SIG-M5 treated with dmso at 0.1 percent for 504 hours (cell line): Measurements from ENCODE around the gene LRP1B.
A peak's percentile ranks its signal among the peaks of the same experiment; 100 is the strongest.
"Not testable (repeated sequence)": the region's sequence is repeated elsewhere in the genome, so short reads cannot be mapped to it uniquely, and the experiment has no call there.

Experiments
- DNase-seq: peaks from one replicate; lab custom pipeline; 2025; ENCODE audit not compliant: unreplicated experiment; lab: John Stamatoyannopoulos, UW

The LRP1B gene

DNA sequence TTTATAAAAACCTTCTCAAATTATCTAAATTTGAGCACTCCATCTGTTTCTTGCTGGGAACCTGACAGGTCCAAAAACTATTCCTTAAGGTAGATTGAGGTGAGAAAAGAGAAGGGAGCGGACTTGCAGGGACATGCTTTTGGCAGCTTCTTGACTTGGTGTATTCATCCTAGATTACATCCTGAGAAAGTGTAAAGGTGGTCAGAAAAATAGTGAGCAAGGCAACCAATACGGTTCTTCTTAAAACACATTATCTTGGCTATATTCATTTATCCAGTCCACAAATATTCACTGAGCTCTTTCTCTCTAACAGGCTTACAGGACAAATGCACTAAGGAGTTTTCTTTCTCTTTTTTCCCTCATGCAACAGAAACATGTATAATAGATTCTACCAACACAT lies 230.0 kb downstream of the LRP1B start:
- DNase-seq = no peak

DNA sequence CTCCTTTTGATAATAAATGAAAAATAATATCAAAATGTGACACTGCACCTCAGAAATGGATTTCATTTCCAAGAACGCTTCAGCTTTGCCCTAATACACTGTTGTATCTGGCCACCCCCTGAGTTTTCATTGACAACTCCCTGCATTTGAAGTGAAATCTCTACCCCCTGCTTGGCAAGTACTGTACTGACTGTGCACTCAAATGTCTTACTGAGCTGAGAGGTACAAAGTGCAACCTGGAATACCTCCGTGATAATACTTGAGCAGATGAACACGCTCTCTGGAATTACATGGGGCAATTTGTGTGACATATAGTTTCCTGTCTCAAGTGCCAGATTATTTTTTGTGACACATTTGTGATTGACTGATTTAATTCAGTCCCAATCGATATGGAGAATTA lies 231.1 kb downstream of the LRP1B start:
- DNase-seq = no peak

DNA sequence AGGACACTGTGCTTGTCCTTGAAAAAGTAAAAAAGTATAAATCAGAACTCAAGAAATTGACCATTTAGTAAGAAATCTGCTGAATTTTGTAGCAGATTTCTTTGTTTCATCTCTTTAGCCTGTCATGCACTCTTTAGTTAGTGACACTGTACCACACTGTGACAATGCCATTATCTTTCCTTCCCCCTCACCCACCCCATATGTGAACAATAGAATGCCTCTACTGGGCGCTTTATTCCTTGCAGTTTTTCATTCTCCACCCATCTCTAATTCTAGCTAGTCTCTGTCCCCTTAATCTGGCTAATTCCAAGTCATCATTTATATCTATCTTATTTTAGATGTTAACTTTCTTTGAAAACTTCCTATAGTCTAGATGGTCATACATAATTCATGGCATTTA lies 241.0 kb downstream of the LRP1B start:
- no peak for DNase-seq

DNA sequence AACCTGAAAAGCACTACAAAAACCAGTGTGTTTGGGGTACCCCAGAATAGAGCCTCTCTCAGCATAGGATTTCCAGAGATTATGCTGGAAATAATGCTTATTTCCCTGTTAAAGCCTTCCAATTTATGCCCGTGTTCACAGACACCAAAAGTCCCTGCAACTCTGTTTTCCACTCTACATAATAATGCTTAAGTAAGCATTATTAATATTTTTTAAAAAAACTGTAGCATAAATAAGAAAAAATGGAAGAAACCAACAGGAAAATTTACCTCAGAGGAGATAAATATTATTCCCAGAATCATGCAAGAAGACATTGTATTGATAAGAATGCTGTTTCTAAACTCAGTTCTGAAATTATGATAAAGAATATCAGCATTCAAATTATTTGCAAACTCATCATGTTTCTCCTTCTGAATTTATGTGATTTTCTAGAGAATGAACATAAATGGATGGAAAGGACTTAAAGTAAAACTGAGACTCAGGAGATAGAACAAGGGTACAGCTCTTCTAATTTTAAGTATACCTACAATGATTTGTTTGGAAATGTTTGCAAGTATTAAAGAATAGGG lies 241.7 kb downstream of the LRP1B start:
- DNase-seq = no peak

DNA sequence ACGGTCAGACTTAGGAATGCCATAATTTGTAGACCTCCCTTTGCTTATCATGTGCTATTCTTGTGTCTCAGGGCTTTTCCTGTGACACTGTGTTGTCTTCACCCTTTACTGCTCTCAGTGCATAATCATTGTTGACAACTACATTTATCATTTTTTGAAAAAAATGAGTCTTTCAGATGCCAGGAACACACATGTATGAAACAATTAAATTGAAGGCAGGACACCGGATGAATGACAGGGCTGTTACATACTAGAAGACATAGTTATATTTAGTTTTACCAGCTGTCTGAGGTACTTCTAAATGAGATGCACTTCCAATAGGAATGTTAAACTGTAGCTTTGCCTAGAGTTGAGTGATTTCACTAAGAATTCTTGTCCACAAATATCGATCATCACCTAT lies 243.5 kb downstream of the LRP1B start:
- no peak for DNase-seq

DNA sequence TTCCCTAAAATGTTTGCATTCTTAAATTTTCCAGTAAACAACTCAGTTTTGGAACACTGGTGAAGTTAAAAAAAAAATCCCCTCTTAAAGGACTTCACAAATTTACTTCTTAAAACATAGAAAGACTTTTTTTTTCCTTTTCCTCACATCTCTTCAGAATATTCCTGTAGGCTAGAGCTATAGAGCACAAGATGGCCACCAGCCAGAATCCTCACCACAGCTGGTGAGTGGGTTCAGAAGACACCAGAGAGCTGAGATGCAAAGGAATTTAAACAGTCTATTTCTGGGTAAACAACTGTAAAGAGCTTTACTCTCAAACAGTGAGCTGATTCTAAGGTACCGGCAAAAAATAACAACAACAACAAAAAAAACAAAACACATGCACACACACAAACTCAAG lies 252.8 kb downstream of the LRP1B start:
- no peak for DNase-seq

DNA sequence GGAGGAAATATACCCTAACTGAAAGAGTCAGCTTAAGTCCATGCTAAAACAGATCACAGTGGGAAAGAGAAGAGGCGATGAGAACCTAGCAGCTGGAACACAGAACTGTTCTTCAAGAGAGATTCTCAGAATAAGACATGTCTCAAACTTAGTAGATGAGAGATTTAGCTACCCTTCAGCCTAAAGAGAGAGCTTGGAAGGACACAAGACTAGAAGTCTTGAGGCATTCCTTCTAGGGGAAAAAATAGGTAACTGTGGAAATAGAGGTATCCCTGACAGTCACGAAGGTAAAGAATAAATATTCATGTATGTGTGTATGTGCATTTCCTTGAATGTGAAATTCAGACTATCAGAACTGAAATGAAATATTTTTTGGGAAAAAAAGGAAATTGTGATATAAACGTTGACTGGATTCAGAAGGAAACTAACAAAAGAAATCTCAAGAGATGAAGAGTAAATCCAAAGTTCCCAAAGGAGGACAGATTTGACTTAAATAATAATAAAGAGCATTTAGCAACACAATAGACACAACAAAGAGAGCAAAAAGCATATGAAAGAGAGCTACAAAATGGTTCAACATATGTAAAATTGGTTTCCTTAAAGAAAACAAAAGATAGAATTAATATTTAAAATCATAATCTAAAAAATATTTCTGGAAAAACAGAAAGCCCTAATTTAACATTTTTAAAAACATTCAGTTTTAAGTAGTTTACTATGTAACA lies 258.7 kb downstream of the LRP1B start:
- DNase-seq = no peak

DNA sequence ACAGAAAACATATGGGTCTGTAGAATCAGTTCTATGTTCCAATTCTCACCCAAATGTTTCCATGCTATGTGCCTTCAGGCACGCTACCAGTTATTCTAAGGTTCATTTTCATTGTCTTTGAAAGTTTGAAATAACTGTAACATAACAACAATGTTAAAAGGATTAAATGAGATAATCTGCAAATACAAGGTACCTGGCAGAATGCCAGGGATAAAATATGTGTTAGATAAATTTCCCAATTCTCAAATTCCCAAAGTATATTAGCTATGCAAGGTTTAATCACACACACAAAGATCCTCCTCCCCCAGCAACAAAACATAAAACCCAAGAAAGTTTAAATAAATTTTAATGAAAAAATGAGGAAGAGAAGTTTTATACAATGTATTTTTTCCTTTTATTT lies 261.2 kb downstream of the LRP1B start:
- no peak for DNase-seq

DNA sequence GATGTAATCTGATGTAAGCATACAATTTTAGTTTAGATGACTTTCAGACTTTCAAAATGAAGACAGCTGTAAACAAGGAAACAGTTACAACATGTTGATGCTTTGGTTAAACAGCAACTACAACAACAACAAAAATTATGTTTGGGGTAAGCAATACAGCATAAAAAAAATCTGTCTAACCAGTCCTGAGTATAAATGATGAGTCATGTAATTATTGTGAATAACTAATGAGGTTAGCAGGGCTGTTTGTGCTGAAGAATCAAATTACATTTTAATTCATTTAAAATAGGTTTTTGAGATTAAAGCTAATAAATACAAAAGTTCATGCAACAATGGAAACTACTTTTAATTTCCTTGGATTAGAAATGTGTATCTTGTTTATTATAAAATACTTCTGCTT lies 266.9 kb downstream of the LRP1B start:
- no peak for DNase-seq

DNA sequence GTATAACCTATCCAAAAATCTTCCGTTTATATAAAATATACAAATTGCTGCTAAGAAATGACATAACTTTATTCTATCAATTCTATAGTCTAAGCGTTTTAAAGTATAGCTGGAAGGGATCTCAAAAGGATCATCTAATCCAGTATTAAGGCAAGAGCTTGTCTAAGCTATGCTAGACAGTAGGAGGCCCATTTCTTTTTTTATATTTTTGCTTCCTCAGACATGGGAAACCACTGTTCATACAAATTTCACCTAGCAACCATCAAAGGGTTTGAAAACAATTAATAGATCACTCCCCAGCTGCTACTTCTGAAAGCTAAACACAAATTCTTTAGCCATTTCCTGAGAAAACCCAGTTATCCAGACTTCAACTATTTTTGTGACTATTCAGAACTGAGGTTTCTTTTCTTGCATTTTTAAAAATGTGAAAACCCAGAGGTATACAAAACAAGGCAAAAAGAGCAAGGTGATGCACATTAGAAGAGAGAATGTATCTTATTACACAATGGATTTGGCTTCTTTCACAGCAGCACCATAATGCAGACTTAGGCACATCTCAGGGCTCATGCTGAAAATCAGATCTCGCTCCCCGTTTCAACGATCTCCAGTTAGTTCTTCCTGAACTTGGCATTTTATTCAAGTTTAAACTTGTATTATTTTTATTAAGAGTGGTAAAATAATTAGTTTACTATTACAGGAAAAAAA lies 274.4 kb downstream of the LRP1B start:
- no peak for DNase-seq

DNA sequence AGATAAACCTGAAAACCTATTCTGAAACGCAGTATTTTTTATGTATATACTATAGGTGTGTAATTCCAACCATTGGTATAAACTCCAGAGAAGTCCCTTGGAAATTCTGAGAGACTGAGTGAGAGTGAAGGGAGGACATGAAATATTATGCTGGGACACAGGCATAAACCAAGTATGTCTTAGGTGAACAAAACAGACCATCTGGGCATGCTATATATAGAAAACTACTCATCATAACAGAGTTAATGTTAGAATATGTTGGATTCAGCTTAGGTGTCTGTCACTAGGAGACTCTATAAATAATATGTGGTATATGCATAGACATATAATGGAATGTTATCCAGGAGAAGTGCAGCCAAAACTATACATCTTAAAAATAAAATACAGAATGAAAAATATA lies 282.6 kb downstream of the LRP1B start:
- no peak for DNase-seq

DNA sequence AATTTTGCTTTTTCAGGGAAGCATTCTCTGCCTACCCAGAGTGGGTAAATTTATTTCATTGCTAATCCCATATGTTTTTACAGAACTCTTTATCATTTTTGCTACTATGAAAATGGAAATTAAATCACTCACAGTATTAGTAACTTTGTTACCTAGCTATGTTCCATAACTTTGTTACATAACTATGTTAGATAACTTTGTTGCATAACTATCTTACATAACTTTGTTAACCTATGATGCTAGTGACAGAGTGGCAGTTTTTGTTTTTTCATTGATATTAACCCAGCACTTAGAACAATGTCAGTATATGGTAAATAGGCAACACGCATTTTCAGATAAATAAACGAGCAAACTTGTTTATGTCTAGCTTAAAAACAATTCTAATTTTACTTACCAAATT lies 286.6 kb downstream of the LRP1B start:
- DNase-seq = no peak

DNA sequence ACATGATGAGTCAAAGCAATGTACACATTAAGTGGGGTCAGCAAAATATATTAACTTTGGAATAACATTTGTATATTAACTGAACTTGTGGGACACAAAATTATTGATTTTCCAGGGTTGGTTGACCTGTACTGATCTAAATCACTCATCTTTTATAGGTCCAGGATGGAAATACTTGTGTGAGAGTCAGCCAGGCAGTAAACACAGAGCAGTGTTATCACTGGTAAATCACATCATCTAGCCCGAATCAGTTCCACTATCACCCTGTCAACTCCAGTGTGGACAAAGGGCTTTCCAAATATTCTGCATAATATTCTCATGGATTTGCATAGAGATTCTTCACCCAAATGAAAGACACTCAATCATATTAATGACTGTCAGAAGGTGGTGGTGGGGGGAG lies 295.7 kb downstream of the LRP1B start:
- no peak for DNase-seq

DNA sequence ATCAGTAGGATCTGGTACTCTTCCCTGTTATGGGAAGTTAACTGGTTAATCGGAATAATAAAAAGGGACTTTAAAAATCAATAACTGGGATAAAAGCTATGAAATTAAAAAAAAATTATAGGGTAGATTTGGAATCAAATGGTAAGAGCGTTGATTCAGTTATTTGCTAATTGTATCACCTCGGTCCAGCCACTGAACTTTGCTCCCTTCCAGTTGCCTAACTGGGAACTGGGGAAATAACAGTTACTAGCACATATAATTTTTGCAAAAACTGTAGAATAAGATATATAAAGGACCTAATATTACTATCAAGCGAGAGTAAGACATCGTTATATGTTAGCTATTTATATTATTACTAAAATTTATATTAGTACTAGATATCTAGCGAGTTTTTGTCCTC lies 302.1 kb downstream of the LRP1B start:
- DNase-seq = no peak

DNA sequence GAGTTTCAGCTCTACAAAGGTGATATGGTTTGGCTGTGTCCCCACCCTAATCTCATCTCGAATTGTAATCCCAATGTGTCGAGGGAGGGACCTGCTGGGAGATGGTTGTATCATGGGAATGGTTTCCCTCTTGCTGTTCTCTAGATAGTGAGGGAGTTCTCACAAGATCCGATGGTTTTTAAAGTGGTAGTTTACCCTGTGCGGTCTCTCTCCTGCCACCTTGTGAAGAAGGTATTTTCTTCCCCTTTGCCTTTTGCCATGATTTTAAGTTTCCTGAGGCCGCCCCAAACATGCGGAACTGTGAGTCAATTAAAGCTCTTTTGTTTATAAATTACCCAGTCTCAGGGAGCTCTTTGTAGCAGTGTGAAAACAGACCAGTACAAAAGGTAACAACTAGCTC lies 306.0 kb downstream of the LRP1B start:
- DNase-seq = no peak

DNA sequence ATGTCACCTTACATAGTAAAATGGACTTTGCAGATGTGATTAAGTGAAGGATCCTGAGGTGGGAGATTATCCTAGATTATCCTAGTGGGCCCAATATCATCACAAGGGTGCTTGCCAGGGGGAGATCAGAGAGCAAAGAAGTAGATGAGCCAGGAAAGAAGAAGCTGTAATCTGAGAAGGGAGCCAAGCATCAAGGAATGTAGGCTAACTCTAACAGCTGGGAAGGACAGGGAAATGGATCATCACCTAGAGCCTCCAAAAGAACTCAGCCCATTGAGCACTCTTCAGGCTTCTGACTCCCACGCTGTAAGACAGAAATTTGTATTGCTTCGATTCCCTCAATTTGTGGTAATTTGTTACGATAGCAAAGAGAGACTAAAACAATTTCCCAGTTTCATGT lies 309.9 kb downstream of the LRP1B start:
- no peak for DNase-seq

DNA sequence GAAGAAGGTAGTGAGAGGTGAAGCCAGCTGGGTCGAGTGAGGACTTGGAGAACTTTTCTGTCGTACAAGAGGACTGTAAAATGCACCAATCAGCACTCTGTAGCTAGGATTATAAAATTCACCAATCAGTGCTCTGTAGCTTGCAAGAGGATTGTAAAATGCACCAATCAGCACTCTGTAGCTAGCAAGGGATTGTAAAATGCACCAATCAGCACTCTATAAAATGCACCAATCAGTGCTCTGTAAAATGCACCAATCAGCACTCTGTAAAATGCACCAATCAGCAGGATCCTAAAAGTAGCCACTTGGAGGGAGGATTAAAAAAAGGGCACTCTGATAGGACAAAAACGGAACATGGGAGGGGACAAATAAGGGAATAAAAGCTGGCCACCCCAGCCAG lies 315.5 kb downstream of the LRP1B start:
- not testable (repeated sequence) for DNase-seq

DNA sequence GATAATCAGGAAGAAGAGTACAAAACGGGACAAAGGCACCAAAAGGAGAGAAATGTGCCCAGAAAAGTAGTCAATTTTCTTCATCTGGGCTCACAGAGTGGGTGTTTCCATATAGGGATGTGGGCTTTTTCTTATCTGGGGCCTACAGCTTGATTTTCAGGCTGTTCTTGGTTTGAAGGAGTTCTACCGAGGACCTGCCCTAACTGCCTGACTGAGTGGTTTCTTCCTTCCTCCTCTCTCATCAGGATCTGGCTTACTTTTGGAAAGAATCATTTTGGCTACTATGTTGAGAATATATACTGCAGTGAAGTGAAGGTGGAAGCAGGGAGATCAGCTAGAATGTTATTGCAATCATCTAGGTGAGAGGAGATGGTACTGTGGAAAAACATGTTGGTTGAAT lies 316.7 kb downstream of the LRP1B start:
- no peak for DNase-seq

DNA sequence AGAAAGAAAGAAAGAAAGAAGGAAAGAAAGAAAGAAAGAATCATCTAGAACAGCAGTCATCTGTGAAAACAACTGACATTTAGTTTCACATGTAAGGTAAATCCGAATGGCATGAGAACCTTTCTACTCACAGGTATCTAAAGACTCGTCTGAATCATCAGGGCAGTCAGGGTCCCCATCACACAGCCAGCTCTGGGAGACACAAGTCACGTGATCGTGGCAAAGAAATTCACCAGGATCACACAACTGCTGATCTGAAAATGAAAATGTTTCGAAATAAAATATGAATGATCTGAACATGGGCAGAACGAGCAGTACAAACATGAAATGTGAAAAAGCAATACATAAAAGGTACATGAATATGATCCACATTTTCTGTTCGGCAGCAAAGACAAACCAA lies 320.7 kb downstream of the LRP1B start:
- no peak for DNase-seq

DNA sequence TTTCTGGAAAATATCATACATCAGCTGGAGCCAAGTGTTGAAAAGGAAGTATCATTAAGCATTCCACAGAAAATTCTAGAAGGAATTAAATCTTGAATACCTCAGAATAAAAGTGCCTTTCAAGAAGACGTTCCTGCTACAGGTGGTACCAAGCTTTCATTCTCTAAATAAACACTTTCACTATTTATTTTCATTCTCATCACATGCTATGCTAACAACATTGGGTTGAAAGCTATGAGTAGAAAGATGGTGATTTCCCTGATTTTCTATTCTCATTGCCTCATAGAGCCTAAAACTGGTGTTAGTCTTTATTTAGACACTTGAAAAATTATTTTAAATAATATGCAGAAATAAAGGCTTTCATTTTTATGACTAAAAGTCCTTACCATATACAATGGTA lies 324.7 kb downstream of the LRP1B start:
- DNase-seq = no peak

DNA sequence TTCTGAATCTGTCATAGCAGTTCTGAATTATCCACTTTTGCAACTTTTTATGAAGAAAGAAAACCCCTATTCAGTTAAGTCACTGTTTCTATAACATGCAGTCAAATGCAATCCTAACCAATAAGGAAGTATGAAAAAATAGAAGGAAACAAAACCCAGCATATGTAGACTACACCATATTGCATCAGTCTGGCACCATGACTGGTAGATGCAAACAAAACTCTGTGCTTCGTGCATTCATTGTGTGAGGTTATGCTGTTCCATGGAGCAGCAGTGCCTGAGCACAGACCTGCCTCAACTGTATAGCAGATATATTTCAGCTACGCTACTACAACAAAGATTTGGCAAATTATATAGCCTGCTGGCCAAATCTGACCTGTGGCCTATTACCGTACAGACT lies 325.5 kb downstream of the LRP1B start:
- DNase-seq = peak; percentile 1

DNA sequence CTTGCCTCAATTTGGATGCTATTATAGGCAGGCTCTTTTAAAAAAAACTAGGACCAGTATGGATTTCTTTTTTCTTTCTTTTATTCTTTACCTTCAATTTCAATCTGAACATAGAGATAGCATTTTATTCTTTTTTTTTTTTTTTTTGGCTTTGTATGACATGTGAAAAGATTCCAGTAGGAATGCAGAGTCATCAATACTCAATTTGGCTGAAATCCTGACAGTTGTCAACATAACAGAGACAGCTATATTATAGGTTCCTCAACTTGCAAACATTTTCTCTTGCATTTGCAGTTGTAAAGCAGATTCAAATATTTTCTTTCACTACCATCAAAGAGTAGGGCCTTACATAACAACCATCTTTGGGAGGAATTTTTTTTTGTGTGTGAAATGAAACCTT lies 334.4 kb downstream of the LRP1B start:
- DNase-seq = no peak

DNA sequence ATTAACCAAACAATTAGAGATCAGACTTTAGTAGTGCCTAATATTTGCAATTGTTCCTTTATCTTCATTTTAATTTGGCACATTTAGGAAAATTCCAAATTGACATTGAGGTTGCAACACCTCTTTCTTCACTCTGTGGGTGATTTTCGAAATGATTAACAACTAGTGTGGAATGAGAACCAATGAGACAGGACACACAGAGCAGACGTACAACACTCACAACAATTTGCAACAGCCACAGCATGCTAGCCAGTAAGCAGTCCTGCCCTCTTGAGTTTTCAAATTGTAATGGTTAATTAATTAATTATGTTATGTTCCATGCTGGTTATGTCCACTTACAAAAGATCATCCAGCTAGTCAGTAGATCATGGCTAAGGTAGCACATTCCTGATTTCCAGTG lies 339.3 kb downstream of the LRP1B start:
- DNase-seq = peak; percentile 0
